Dermis microvascular lymphatic vessel endothelial cell (primary cell): ENCODE results near the gene RBM6. TPM values are rescaled to one million over a fixed set of nuclear protein-coding genes. Genes with fewer than 3 reads are reported as not detected.

ENCODE experiments used
- DNase-seq, 2 donors: peaks; one replicate each; pipeline versions ENCODE4 v3.0.0 to v3.0.0-alpha.2; 2010; ENCODE audit warnings: low read depth in 2 of 2
- total RNA-seq: library from RNA; depleted of rRNA; stranded (reverse); fragments of >200 nt; gene quantifications from 2 replicates; pipeline ENCODE4 v1.2.1, GENCODE V29; 2014

The RBM6 gene
- total RNA-seq, 1 donor from 2014 or later, result 21.4 TPM

DNA sequence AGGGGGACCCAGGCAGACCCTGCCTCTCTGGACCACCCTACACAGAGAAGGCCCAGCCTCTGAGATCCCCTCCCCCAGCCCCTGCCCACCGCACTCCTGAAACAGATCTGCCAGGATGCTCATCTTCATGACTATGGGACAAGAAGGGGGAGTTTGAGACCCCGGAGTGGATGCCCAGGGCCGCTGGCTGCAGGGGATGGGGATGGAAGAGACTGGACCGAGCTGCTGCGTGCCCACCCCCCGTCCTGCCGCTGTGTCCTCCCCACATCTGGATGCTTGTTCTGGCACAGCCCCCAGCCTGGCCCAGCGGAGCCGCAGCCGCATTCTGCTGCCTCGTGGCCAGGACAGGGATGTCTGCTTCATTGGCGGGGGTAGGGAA lies 184.8 kb downstream of the RBM6 start:
- no peak for DNase-seq

DNA sequence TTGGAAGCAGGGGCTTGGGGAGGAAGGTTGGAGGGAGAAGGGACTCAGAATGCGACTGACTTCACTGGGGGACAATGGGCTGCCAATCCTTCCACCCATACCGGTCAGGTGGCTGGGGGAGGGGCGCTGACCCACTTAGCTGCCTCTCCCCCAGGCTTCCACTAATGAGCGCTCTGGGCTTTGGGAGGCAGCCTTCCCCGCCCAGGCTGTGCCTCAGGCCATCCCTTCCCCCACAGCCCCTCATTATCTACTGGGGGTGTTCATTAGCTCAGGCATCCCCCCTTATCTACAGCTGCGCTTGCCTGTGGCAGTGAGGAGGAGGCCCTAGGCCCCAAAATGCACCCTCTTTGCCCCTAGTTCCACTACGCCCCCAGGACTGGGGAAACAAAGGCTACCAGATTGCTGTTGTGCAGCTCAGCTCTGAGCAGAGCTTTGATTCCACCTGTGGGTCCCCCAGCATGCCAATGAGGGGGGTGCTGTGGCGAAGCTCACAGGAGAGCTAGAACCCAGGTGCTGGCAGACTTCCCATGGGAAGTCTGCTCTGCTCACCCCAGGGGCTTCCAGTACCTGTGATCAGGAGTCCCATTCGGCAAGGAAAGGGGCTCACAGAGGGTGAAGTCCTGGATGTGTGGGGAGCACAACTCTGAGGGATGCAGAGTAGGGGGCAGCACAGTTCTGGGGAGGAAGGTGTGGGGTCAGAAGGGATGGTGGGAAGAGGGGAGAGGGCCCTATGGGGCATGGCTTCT lies 185.8 kb downstream of the RBM6 start:
- no peak for DNase-seq

DNA sequence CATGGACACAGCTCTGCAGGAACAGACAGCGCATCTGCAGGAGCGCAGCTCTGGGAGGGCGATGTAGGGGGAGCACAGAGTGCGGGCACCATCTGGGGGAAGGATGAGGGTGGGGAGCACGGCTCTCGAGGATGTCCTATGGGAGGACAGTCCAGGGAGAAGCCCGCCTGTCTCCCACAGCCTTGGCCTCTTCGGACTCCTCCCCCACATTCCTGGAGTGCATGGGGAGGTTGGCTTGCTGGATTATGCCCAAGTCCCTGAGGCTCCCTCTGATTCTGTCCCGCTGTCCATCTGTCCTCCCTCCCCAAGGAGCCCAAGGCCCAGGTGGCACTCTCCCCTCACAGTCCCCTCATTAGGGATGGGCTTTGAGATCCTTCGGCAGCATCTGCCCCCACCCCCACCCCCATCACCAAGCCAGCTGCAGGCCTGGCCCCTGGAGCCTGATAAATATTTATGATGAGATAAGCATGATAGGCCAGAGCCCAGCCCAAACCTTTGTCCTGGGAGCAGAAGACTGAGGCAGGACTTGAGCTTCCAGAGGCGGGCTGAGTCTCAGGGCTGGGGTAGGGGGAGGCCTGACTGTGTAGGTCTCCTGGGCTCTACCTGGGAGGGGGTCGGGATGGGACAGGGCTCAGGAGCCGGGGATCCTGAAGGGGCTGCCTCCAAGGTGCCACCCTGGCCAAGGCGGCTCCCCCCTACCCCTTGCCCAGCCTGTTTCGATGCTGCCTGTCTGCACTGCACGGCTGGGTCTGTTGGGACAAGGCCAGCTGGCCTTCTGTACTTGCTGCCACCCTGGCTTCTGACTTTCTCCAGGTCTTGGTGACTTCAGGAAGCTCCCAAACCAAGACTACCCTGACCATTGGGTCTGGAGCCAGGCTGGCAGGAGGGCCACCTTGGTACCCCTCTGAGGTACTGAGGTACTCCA lies 186.6 kb downstream of the RBM6 start:
- no peak for DNase-seq

Other genes with a start within 250 kb of the RBM6 start
- not detected in 2 replicates for gene AMIGO3, start 220.5 kb upstream of the RBM6 start, total RNA-seq
- 20.9 and 28.2 TPM in 2 replicates for gene GMPPB, start 216.2 kb upstream of the RBM6 start, total RNA-seq
- 41.1 and 60.8 TPM in 2 replicates for gene IP6K1, start 153.6 kb upstream of the RBM6 start, total RNA-seq
- not detected in 2 replicates for gene CDHR4, start 140.3 kb upstream of the RBM6 start, total RNA-seq
- 13.6 and 15.0 TPM in 2 replicates for gene INKA1, start 136.9 kb upstream of the RBM6 start, total RNA-seq
- gene UBA7, start 126.2 kb upstream of the RBM6 start, total RNA-seq, result 21.6 and 37.4 TPM in 2 replicates
- gene TRAIP, start 83.6 kb upstream of the RBM6 start, total RNA-seq, result 1.8 and 3.2 TPM in 2 replicates
- not detected in 2 replicates for gene CAMKV, start 70.2 kb upstream of the RBM6 start, total RNA-seq
- gene MST1R, start 36.3 kb upstream of the RBM6 start, total RNA-seq, result 0.13 TPM in 2 replicates
- gene MON1A, start 10.3 kb upstream of the RBM6 start, total RNA-seq, result 6.5 and 10.0 TPM in 2 replicates
- gene RBM5, start 148.8 kb downstream of the RBM6 start, total RNA-seq, result 108 and 148 TPM in 2 replicates
- 15.7 and 29.8 TPM in 2 replicates for gene SEMA3F, start 215.2 kb downstream of the RBM6 start, total RNA-seq